SK-N-SH (cell line): ENCODE data around the gene ATG7.

ENCODE experiments used
- CHD2 ChIP-seq: fragments of 150-350 bp; IDR thresholded peaks from 2 replicates; pipeline ENCODE4 v1.6.1; 2018; ENCODE audit warnings: low read length; ENCODE audit not compliant: partially characterized antibody
- EP300 ChIP-seq, 2 experiments: IDR thresholded peaks; 2 replicates each; pipeline versions ENCODE4 v1.4.0 to v1.6.1; 2012; ENCODE audit warnings: borderline replicate concordance in 1 of 2, low read depth in 1 of 2, low read length in 1 of 2
- EZH2phosphoT487 ChIP-seq: fragments of 200-600 bp; sonication (generic); IDR thresholded peaks from 2 replicates; pipeline ENCODE4 v1.6.1; 2017; ENCODE audit warnings: low read depth, mixed run types, mild to moderate bottlenecking, antibody characterized with exemption, moderate library complexity, borderline replicate concordance
- FOXJ3 ChIP-seq: sonication (generic); formaldehyde crosslinking; IDR thresholded peaks from 2 replicates; pipeline ENCODE4 v1.5.1; 2020; ENCODE audit warnings: mild to moderate bottlenecking, missing genetic modification reagents
- JUND ChIP-seq: IDR thresholded peaks from 2 replicates; pipeline ENCODE4 v1.4.0; 2012
- POLR2AphosphoS5 ChIP-seq: IDR thresholded peaks from 2 replicates; pipeline ENCODE4 v1.6.1; 2012; ENCODE audit warnings: low read depth, low read length
- RAD21 ChIP-seq: IDR thresholded peaks from 2 replicates; pipeline ENCODE4 v1.6.1; 2012; ENCODE audit warnings: mild to moderate bottlenecking, low read length
- SIN3A ChIP-seq: IDR thresholded peaks from 2 replicates; pipeline ENCODE4 v1.6.1; 2012; ENCODE audit warnings: low read depth, mild to moderate bottlenecking, low read length, moderate library complexity, borderline replicate concordance
- YY1 ChIP-seq: IDR thresholded peaks from 2 replicates; pipeline ENCODE4 v1.4.0; 2012; ENCODE audit warnings: low read depth, mild to moderate bottlenecking
- TF ChIP-seq, protein P1 (sequence below): fragments of 200-600 bp; sonication (generic); IDR thresholded peaks from 2 replicates; pipeline ENCODE4 v1.6.1; 2017; ENCODE audit warnings: antibody characterized with exemption, mild to moderate bottlenecking, moderate library complexity
- TF ChIP-seq, protein P2 (sequence below): fragments of 150-350 bp; IDR thresholded peaks from 2 replicates; pipeline ENCODE4 v1.6.1; 2017; ENCODE audit warnings: antibody characterized with exemption, low read length, low read depth, borderline replicate concordance
- TF ChIP-seq, protein P3 (sequence below): IDR thresholded peaks from 2 replicates; pipeline ENCODE4 v1.6.1; 2012; ENCODE audit warnings: mild to moderate bottlenecking, low read depth, low read length, moderate library complexity

DNA sequence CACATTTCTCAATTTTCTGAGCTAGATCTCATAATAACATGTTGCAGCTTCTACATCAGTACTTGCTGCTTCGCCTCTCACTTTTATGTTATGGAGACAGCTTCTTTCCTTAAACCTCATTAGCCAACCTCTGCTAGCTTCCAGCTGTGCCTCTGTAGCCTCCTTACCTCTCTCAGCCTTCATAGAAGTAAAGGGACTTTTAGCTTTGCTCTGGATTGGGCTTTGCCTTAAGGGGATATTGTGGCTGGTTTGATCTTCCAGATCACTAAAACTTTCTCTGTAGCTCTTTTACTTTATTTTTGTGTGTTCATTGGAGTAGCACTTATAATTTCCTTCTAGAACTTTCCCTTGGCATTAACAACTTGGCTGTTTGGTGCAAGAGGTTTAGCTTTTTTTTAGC lies 150.1 kb downstream of the ATG7 start:
- TF ChIP-seq, protein P1, sequence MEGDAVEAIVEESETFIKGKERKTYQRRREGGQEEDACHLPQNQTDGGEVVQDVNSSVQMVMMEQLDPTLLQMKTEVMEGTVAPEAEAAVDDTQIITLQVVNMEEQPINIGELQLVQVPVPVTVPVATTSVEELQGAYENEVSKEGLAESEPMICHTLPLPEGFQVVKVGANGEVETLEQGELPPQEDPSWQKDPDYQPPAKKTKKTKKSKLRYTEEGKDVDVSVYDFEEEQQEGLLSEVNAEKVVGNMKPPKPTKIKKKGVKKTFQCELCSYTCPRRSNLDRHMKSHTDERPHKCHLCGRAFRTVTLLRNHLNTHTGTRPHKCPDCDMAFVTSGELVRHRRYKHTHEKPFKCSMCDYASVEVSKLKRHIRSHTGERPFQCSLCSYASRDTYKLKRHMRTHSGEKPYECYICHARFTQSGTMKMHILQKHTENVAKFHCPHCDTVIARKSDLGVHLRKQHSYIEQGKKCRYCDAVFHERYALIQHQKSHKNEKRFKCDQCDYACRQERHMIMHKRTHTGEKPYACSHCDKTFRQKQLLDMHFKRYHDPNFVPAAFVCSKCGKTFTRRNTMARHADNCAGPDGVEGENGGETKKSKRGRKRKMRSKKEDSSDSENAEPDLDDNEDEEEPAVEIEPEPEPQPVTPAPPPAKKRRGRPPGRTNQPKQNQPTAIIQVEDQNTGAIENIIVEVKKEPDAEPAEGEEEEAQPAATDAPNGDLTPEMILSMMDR = no peak
- TF ChIP-seq CHD2 (no peak), YY1 (no peak), EZH2phosphoT487 (no peak), FOXJ3 (CRISPR knock-in tag) (no peak), EP300 (IDR thresholded peaks at IDR 0.05; ENCODE audit: borderline replicate concordance in 1 of 2, low read depth in 1 of 2, low read length in 1 of 2) (no peak), JUND (no peak), RAD21 (no peak), POLR2AphosphoS5 (no peak), SIN3A (no peak)
- TF ChIP-seq, protein P2, sequence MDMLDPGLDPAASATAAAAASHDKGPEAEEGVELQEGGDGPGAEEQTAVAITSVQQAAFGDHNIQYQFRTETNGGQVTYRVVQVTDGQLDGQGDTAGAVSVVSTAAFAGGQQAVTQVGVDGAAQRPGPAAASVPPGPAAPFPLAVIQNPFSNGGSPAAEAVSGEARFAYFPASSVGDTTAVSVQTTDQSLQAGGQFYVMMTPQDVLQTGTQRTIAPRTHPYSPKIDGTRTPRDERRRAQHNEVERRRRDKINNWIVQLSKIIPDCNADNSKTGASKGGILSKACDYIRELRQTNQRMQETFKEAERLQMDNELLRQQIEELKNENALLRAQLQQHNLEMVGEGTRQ = no peak
- TF ChIP-seq, protein P3, sequence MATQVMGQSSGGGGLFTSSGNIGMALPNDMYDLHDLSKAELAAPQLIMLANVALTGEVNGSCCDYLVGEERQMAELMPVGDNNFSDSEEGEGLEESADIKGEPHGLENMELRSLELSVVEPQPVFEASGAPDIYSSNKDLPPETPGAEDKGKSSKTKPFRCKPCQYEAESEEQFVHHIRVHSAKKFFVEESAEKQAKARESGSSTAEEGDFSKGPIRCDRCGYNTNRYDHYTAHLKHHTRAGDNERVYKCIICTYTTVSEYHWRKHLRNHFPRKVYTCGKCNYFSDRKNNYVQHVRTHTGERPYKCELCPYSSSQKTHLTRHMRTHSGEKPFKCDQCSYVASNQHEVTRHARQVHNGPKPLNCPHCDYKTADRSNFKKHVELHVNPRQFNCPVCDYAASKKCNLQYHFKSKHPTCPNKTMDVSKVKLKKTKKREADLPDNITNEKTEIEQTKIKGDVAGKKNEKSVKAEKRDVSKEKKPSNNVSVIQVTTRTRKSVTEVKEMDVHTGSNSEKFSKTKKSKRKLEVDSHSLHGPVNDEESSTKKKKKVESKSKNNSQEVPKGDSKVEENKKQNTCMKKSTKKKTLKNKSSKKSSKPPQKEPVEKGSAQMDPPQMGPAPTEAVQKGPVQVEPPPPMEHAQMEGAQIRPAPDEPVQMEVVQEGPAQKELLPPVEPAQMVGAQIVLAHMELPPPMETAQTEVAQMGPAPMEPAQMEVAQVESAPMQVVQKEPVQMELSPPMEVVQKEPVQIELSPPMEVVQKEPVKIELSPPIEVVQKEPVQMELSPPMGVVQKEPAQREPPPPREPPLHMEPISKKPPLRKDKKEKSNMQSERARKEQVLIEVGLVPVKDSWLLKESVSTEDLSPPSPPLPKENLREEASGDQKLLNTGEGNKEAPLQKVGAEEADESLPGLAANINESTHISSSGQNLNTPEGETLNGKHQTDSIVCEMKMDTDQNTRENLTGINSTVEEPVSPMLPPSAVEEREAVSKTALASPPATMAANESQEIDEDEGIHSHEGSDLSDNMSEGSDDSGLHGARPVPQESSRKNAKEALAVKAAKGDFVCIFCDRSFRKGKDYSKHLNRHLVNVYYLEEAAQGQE = no peak
